Peyer's patch (tissue), 4 donors: Measurements from ENCODE around the gene CLCN4. TPM values are rescaled to one million over a fixed set of nuclear protein-coding genes. Genes with fewer than 3 reads are reported as not detected.

Experiments
- DNase-seq, 3 donors: peaks; one replicate each; pipeline ENCODE4 v3.0.0-alpha.2; 2017 to 2019
- H3K27ac ChIP-seq, 4 donors: fragments of 200-600 bp; sonication (generic); one replicate each; pipeline ENCODE4 v1.5.1; 2016 to 2019
- H3K27me3 ChIP-seq, 2 donors: fragments of 200-600 bp; sonication (generic); one replicate each; pipeline ENCODE4 v1.5.1; 2019
- H3K36me3 ChIP-seq, 3 donors: fragments of 200-600 bp; sonication (generic); one replicate each; pipeline ENCODE4 v1.5.1; 2016 to 2019
- H3K4me1 ChIP-seq, 4 donors: fragments of 200-600 bp; sonication (generic); one replicate each; pipeline ENCODE4 v1.5.1; 2016 to 2019
- H3K4me3 ChIP-seq, 4 donors: fragments of 200-600 bp; sonication (generic); 1 replicate in 3 of 4; 2 replicates in 1 of 4; pipeline ENCODE4 v1.5.1; 2016 to 2019; ENCODE audit warnings: mild to moderate bottlenecking in 1 of 4
- H3K9me3 ChIP-seq, 4 donors: fragments of 200-600 bp; sonication (generic); one replicate each; pipeline ENCODE4 v1.5.1; 2016 to 2019; ENCODE audit warnings: mild to moderate bottlenecking in 1 of 4
- CTCF ChIP-seq, 6 experiments: fragments of 450-650 bp in 4 of 6; fragments of 200-600 bp in 2 of 6; sonication (generic) in 1 of 6; IDR thresholded peaks; one replicate each; pipeline ENCODE4 v1.5.1; 2017 to 2019; ENCODE audit warnings: antibody characterized with exemption in 6 of 6, mild to moderate bottlenecking in 3 of 6, moderate library complexity in 1 of 6
- POLR2A ChIP-seq, 2 donors: fragments of 450-650 bp; IDR thresholded peaks; one replicate each; pipeline ENCODE4 v1.5.1; 2017; ENCODE audit warnings: antibody characterized with exemption in 2 of 2, mild to moderate bottlenecking in 2 of 2, moderate library complexity in 2 of 2
- total RNA-seq, 4 donors: library from RNA; depleted of rRNA; stranded (reverse); fragments of >200 nt; gene quantifications; one replicate each; pipeline ENCODE4 v1.1.0, GENCODE V29; 2016

Gene CLCN4
- total RNA-seq, 4 donors from 2014 or later: 0.35 to 4.3 (median 1.7) TPM; not detected in 1

GRCh38 chrX:10146346-10146745 lies 10.4 kb upstream of the CLCN4 start:
- no peak for DNase-seq
- H3K27me3 ChIP-seq: no peaks in the 10 kb centered on the region
- no peaks in the 10 kb centered on the region for H3K4me1 ChIP-seq
- no peaks in the 10 kb centered on the region for H3K9me3 ChIP-seq
- TF ChIP-seq POLR2A (IDR thresholded peaks at IDR 0.05): no peak
- TF ChIP-seq CTCF (IDR thresholded peaks at IDR 0.05): no peak
- no peak overlapping the region for H3K4me3 ChIP-seq
- peaks cover 0 to 10% (median 0%) of the 10 kb centered on the region in 3 donors for H3K36me3 ChIP-seq
- H3K27ac ChIP-seq: no peak overlapping the region

- H3K9me3 ChIP-seq: no peaks in the 10 kb centered on the region
- no peak overlapping the region for H3K4me3 ChIP-seq
- no peaks in the 10 kb centered on the region for H3K36me3 ChIP-seq
- H3K27me3 ChIP-seq: no peaks in the 10 kb centered on the region
- DNase-seq: no peak
- no peak for TF ChIP-seq POLR2A (IDR thresholded peaks at IDR 0.05)
- TF ChIP-seq CTCF (IDR thresholded peaks at IDR 0.05): no peak
- H3K27ac ChIP-seq: no peak overlapping the region
- H3K4me1 ChIP-seq: no peaks in the 10 kb centered on the region
These were observed 4.7 kb upstream of the CLCN4 start for GRCh38 chrX:10152086-10152485.

GRCh38 chrX:10155137-10155536 lies 1.6 kb upstream of the CLCN4 start:
- Histone ChIP-seq H3K27ac (no peak overlapping the region), H3K4me3 (no peak overlapping the region), H3K27me3 (no peaks in the 10 kb centered on the region), H3K36me3 (no peaks in the 10 kb centered on the region), H3K4me1 (no peaks in the 10 kb centered on the region), H3K9me3 (no peaks in the 10 kb centered on the region)
- DNase-seq: no peak
- no peak for TF ChIP-seq POLR2A (IDR thresholded peaks at IDR 0.05)
- no peak for TF ChIP-seq CTCF (IDR thresholded peaks at IDR 0.05)

- TF ChIP-seq POLR2A (IDR thresholded peaks at IDR 0.05) (no peak), CTCF (IDR thresholded peaks at IDR 0.05) (no peak)
- H3K4me1 ChIP-seq: no peaks in the 10 kb centered on the region
- no peaks in the 10 kb centered on the region for H3K27me3 ChIP-seq
- H3K9me3 ChIP-seq: no peaks in the 10 kb centered on the region
- H3K27ac ChIP-seq: peak overlapping the region in 3 of 4 donors; percentile 42 to 73 (median 50)
- H3K4me3 ChIP-seq: peak overlapping the region; percentile 27 to 35 (median 30)
- H3K36me3 ChIP-seq: no peaks in the 10 kb centered on the region
- DNase-seq: no peak
These were observed 212 bp downstream of the CLCN4 start for GRCh38 chrX:10157032-10157341.

- DNase-seq: no peak
- H3K4me3 ChIP-seq: no peak overlapping the region
- TF ChIP-seq CTCF (IDR thresholded peaks at IDR 0.05) (no peak), POLR2A (IDR thresholded peaks at IDR 0.05) (no peak)
- no peaks in the 10 kb centered on the region for H3K9me3 ChIP-seq
- no peaks in the 10 kb centered on the region for H3K4me1 ChIP-seq
- H3K27me3 ChIP-seq: no peaks in the 10 kb centered on the region
- H3K27ac ChIP-seq: peak overlapping the region in 1 of 4 donors; percentile 50
- H3K36me3 ChIP-seq: no peaks in the 10 kb centered on the region
These were observed 768 bp downstream of the CLCN4 start for GRCh38 chrX:10157543-10157942.
